H1 (cell line): ENCODE measurements around the gene CCDC80. TPM values are rescaled to one million over a fixed set of nuclear protein-coding genes. Genes with fewer than 3 reads are reported as not detected.

Experiments used
- CTCF ChIA-PET: fragments of 300-600 bp; sonication (Branson Sonifier 250); formaldehyde crosslinking; loops from one replicate; lab custom pipeline; 2021; ENCODE audit not compliant: partially characterized antibody; lab: Charles Lee
- POLR2A ChIA-PET: fragments of 300-600 bp; sonication (Branson Sonifier 250); formaldehyde crosslinking; loops from one replicate; lab custom pipeline; 2021; ENCODE audit warnings: inconsistent platforms; ENCODE audit not compliant: partially characterized antibody; lab: Charles Lee
- DNase-seq, 2 experiments: peaks; one replicate each; pipeline versions ENCODE4 v3.0.0 to v3.0.0-alpha.2; 2010 to 2022; ENCODE audit warnings: low spot score in 2 of 2, low read depth in 1 of 2, mixed read lengths in 1 of 2
- FAIRE-seq: peaks from 2 replicates; lab custom pipeline; 2011; peaks lifted over from hg19 to GRCh38; lab: Jason Lieb, UNC
- H2AFZ ChIP-seq: 2 replicates; pipeline ENCODE4 v1.8.1; 2012; ENCODE audit warnings: low read length, inconsistent platforms
- H2AK5ac ChIP-seq: 2 replicates; pipeline ENCODE4 v1.6.1; 2013; ENCODE audit warnings: low read depth, low read length
- H2BK120ac ChIP-seq: replicated peaks from 2 replicates; pipeline ENCODE3; 2013; ENCODE audit warnings: low read depth, low read length, inconsistent platforms
- H2BK12ac ChIP-seq: 2 replicates; pipeline ENCODE4 v1.6.1; 2013; ENCODE audit warnings: low read depth, low read length
- H2BK15ac ChIP-seq: 2 replicates; pipeline ENCODE4 v1.6.1; 2013; ENCODE audit warnings: low read length
- H2BK20ac ChIP-seq: 2 replicates; pipeline ENCODE4 v1.6.1; 2013; ENCODE audit warnings: low read length
- H2BK5ac ChIP-seq: 2 replicates; pipeline ENCODE4 v1.6.1; 2013; ENCODE audit warnings: low read depth, low read length
- H3K14ac ChIP-seq: 2 replicates; pipeline ENCODE4 v1.6.1; 2013; ENCODE audit warnings: inconsistent platforms; ENCODE audit not compliant: insufficient read length
- H3K18ac ChIP-seq: 2 replicates; pipeline ENCODE4 v1.6.1; 2013; ENCODE audit warnings: low read length; ENCODE audit errors: extremely low read depth
- H3K23ac ChIP-seq: 2 replicates; pipeline ENCODE4 v1.6.1; 2013; ENCODE audit warnings: inconsistent platforms; ENCODE audit not compliant: insufficient read length
- H3K23me2 ChIP-seq: 2 replicates; pipeline ENCODE4 v1.6.1; 2013; ENCODE audit warnings: low read depth, low read length
- H3K27ac ChIP-seq: 2 replicates; pipeline ENCODE4 v1.6.1; 2011; ENCODE audit warnings: low read depth, low read length, inconsistent platforms
- H3K27me3 ChIP-seq, 4 experiments: replicated peaks in 1 of 4; 1 replicate in 1 of 4; 2 replicates in 3 of 4; pipeline versions ENCODE4 v1.6.1 to v1.8.1; 2011 to 2013; ENCODE audit warnings: low read length in 3 of 4, mild to moderate bottlenecking in 3 of 4, inconsistent platforms in 2 of 4, mixed read lengths in 2 of 4, moderate library complexity in 1 of 4; ENCODE audit not compliant: control insufficient read depth in 3 of 4, insufficient read depth in 3 of 4; ENCODE audit errors: extremely low read depth in 1 of 4
- H3K36me3 ChIP-seq, 4 experiments: 2 replicates each; pipeline versions ENCODE4 v1.6.1 to v1.8.1; 2011 to 2013; ENCODE audit warnings: mild to moderate bottlenecking in 4 of 4, low read length in 3 of 4, moderate library complexity in 2 of 4, control low read depth in 1 of 4, inconsistent platforms in 1 of 4; ENCODE audit not compliant: insufficient read depth in 4 of 4, control insufficient read depth in 2 of 4
- H3K4ac ChIP-seq: replicated peaks from 2 replicates; pipeline ENCODE3; 2013; ENCODE audit warnings: low read length, low read depth, mixed read lengths, inconsistent platforms; ENCODE audit not compliant: insufficient read length
- H3K4me1 ChIP-seq, 4 experiments: replicated peaks in 1 of 4; 1 replicate in 1 of 4; 2 replicates in 3 of 4; pipeline versions ENCODE4 v1.6.1 to v1.8.1; 2011 to 2013; ENCODE audit warnings: low read length in 3 of 4, inconsistent platforms in 2 of 4, mixed read lengths in 1 of 4; ENCODE audit not compliant: insufficient read depth in 4 of 4, control insufficient read depth in 3 of 4
- H3K4me2 ChIP-seq, 2 experiments: 2 replicates each; pipeline versions ENCODE4 v1.6.1 to v1.8.1; 2011 to 2013; ENCODE audit warnings: low read depth in 2 of 2, low read length in 2 of 2, control low read depth in 1 of 2, inconsistent platforms in 1 of 2, mild to moderate bottlenecking in 1 of 2; ENCODE audit not compliant: insufficient read depth in 1 of 2
- H3K4me3 ChIP-seq, 4 experiments: fragments of 200-600, 300-600 bp in 1 of 4; sonication (generic), shearing (Covaris generic), sonication (Bioruptor Twin) in 1 of 4; 2 replicates each; pipeline versions ENCODE4 v1.5.1 to v1.8.1; 2011 to 2016; ENCODE audit warnings: low read length in 4 of 4, low read depth in 3 of 4, control low read depth in 2 of 4, inconsistent platforms in 2 of 4, mild to moderate bottlenecking in 2 of 4, mixed read lengths in 1 of 4, moderate library complexity in 1 of 4; ENCODE audit not compliant: insufficient read depth in 2 of 4; ENCODE audit errors: extremely low read depth in 1 of 4
- H3K56ac ChIP-seq: replicated peaks from 2 replicates; pipeline ENCODE3; 2013; ENCODE audit warnings: low read depth, mild to moderate bottlenecking, mixed read lengths, low read length, inconsistent platforms; ENCODE audit not compliant: insufficient read length
- H3K79me1 ChIP-seq: 2 replicates; pipeline ENCODE4 v1.6.1; 2013; ENCODE audit warnings: low read depth, low read length, control low read depth
- H3K79me2 ChIP-seq, 2 experiments: 2 replicates each; pipeline versions ENCODE4 v1.6.1 to v1.8.1; 2012 to 2013; ENCODE audit warnings: low read length in 2 of 2, mild to moderate bottlenecking in 2 of 2, inconsistent platforms in 1 of 2; ENCODE audit not compliant: insufficient read depth in 2 of 2, control insufficient read depth in 1 of 2
- H3K9ac ChIP-seq, 4 experiments: replicated peaks in 1 of 4; 1 replicate in 1 of 4; 2 replicates in 3 of 4; pipeline versions ENCODE4 v1.6.1 to v1.8.1; 2011 to 2013; ENCODE audit warnings: low read depth in 3 of 4, low read length in 3 of 4, control low read depth in 2 of 4, mild to moderate bottlenecking in 2 of 4, moderate library complexity in 2 of 4, inconsistent platforms in 1 of 4; ENCODE audit errors: extremely low read depth in 1 of 4
- H3K9me3 ChIP-seq, 2 experiments: 2 replicates each; pipeline versions ENCODE4 v1.6.1 to v1.8.1; 2012 to 2013; ENCODE audit warnings: mild to moderate bottlenecking in 2 of 2, moderate library complexity in 2 of 2, control low read depth in 1 of 2, inconsistent platforms in 1 of 2, low read depth in 1 of 2, low read length in 1 of 2, mixed read lengths in 1 of 2; ENCODE audit not compliant: insufficient read depth in 2 of 2
- H4K20me1 ChIP-seq, 2 experiments: replicated peaks in 1 of 2; 2 replicates each; pipeline versions ENCODE3 to v1.8.1; 2011 to 2013; ENCODE audit warnings: inconsistent platforms in 2 of 2, low read length in 2 of 2, mild to moderate bottlenecking in 1 of 2; ENCODE audit not compliant: insufficient read depth in 2 of 2, control insufficient read depth in 1 of 2
- H4K5ac ChIP-seq: 2 replicates; pipeline ENCODE4 v1.6.1; 2013; ENCODE audit warnings: low read length, low read depth, mixed read lengths, inconsistent platforms; ENCODE audit not compliant: insufficient read length
- H4K8ac ChIP-seq: 2 replicates; pipeline ENCODE4 v1.8.0; 2013; ENCODE audit warnings: mild to moderate bottlenecking, moderate library complexity, low read length, inconsistent platforms; ENCODE audit not compliant: insufficient read depth; ENCODE audit errors: extremely low read depth
- H4K91ac ChIP-seq: replicated peaks from 2 replicates; pipeline ENCODE3; 2013; ENCODE audit warnings: low read length, mixed read lengths, inconsistent platforms; ENCODE audit not compliant: insufficient read length
- CEBPB ChIP-seq: IDR thresholded peaks from 2 replicates; pipeline ENCODE4 v1.6.1; 2012; ENCODE audit warnings: low read depth, low read length
- YY1 ChIP-seq: IDR thresholded peaks from 2 replicates; pipeline ENCODE4 v1.6.1; 2011; ENCODE audit warnings: low read depth, mild to moderate bottlenecking, low read length
- WGBS, 2 experiments: shearing (Covaris generic) in 1 of 2; methylation state at CpG; one replicate each; pipeline versions ENCODE4 v1.1.6 to v1.1.7; 2013 to 2015; ENCODE audit warnings: low lambda C conversion rate in 2 of 2, mixed read lengths in 2 of 2, inconsistent platforms in 1 of 2, low coverage in 1 of 2, missing lambda C conversion rate in 1 of 2; ENCODE audit not compliant: insufficient replicate concordance in 2 of 2, insufficient coverage in 1 of 2, insufficient read length in 1 of 2; ENCODE audit errors: extremely low coverage in 1 of 2, missing lambda C conversion rate in 1 of 2; 5-methylcytosine and 5-hydroxymethylcytosine counted together
- polyA plus RNA-seq, 7 experiments: library from polyadenylated mRNA; depleted of rRNA in 3 of 7; stranded (reverse) in 5 of 7; unstranded in 2 of 7; fragments of >200 nt in 5 of 7; fragments of 200-250 nt in 2 of 7; gene quantifications; 1 replicate in 5 of 7; 2 replicates in 1 of 7; 4 replicates in 1 of 7; pipeline versions ENCODE4 v1.2.1 to v1.2.3, GENCODE V29; 2011 to 2013; ENCODE audit warnings: missing spikeins in 2 of 7, mixed read lengths in 2 of 7
- total RNA-seq: library from RNA; stranded (reverse); fragmentation: NEBNext Ultra II Directional; extraction: Animal tissue kit (Norgen Biotek cat#: 25700); gene quantifications from 2 replicates; pipeline ENCODE4 v1.2.1, GENCODE V29; 2021

Gene CCDC80
- total and polyA plus RNA-seq, 2 of the 8 experiments (the other 6 are each of a cell fraction or from before 2014, with no cell fraction given): 1.1 to 12.9 TPM

DNA sequence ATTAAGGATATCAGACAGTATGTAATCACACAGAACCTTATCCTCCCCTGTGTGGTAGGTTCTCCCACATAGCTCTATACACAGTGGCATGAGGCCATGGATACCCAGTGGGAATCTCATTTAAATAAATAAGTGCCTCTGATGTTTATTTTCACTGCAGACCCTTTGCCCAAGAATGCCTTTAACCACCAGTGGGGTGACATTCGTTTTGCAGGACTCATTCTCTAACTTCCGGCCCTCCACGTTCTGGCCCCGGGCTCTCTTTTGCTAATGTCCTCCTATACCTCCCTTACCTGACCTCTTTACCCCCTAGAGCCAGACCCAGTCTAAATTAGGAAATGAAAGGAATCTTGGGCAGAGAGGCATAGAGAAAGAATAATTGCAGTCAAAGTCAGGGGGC, 8.3 kb downstream of the CCDC80 start:
- Histone ChIP-seq H3K4ac (no peak overlapping the region), H3K9ac (no peak overlapping the region), H4K8ac (no peak overlapping the region), H3K56ac (no peak overlapping the region), H3K23me2 (no peaks in the 10 kb centered on the region), H3K27me3 (no peaks in the 10 kb centered on the region), H4K5ac (no peak overlapping the region), H3K79me2 (no peaks in the 10 kb centered on the region; a peak in 1 of 4 replicates), H3K4me1 (peaks cover 4 to 33% (median 28%) of the 10 kb centered on the region in 4 experiments), H3K4me3 (0 out of 8 replicates have a peak overlapping the region, but pooled peaks of 1 of the 4 experiments have one; percentile 11), H3K9me3 (no peaks in the 10 kb centered on the region), H3K27ac (no peak overlapping the region), H3K4me2 (peak overlapping the region; percentile 9 to 24; a peak in 2 of 4 replicates), H2AFZ (no peak overlapping the region), H2BK12ac (no peak overlapping the region), H4K91ac (no peak overlapping the region), H3K79me1 (no peaks in the 10 kb centered on the region)
- ChIA-PET CTCF (interaction anchor here (2.4 kb wide), 1 partner anchor 10 kb away, joined by 15 read pairs; no protein-coding TSS in a partner anchor), POLR2A (interaction anchor here (1.0 kb wide), 1 partner anchor 9 kb away, joined by 3 read pairs; no protein-coding TSS in a partner anchor)
- FAIRE-seq: no peak
- peak in 1 of 2 experiments; percentile 49 for DNase-seq
- peak; percentile 90 for TF ChIP-seq YY1
- TF ChIP-seq CEBPB: no peak
- TF ChIP-seq, all 59 proteins: peak for 1
- H3K14ac ChIP-seq: no peak overlapping the region
- H3K23ac ChIP-seq: no peak overlapping the region
- H4K20me1 ChIP-seq: no peaks in the 10 kb centered on the region
- H2BK20ac ChIP-seq: peak overlapping the region; percentile 24; the same call in 1 of the 2 replicates
- 19% methylated on average over 4 of the region's 4 CpGs; no CpG with 5 or more reads in 1 of the 2 experiments for WGBS, 2 experiments
- H2BK120ac ChIP-seq: peak overlapping the region; percentile 30
- peak overlapping the region; percentile 68; the same call in 1 of the 2 replicates for H2BK5ac ChIP-seq
- no peaks in the 10 kb centered on the region for H3K36me3 ChIP-seq
- no peak overlapping the region for H3K18ac ChIP-seq
- no peak overlapping the region for H2AK5ac ChIP-seq
- H2BK15ac ChIP-seq: no peak overlapping the region
